T-helper 1 cell treated with Interleukin-12 subunit alpha and Interleukin-12 subunit beta and Interleukin-4 antibody, amounts not matched to agents 30 ng/mL and 1 ng/mL, for 36 hours (primary cell): ENCODE data around the gene CRELD2. TPM values are rescaled to one million over a fixed set of nuclear protein-coding genes. Genes with fewer than 3 reads are reported as not detected.

Experiments used
- intact Hi-C: fragments of 100-400 bp; cut with micrococcal nuclease; formaldehyde crosslinking; loops from one replicate; pipeline ENCODE4 v1.15.1; 2024
- total RNA-seq: library from RNA; stranded (reverse); gene quantifications from 2 replicates; pipeline ENCODE4 v1.2.3, GENCODE V29; 2022

Gene CRELD2
- total RNA-seq, 1 donor from 2014 or later: 97.2 TPM

GRCh38 chr22:49942565-49943404, 24.4 kb downstream of the CRELD2 start:
- intact Hi-C loops: no loop called here

GRCh38 chr22:49943405-49943765, 25.0 kb downstream of the CRELD2 start:
- intact Hi-C loops: no loop called here

- intact Hi-C loops: no loop called here
Measured at GRCh38 chr22:49943771-49944398, 25.5 kb downstream of the CRELD2 start.

GRCh38 chr22:49944399-49944891, 26.0 kb downstream of the CRELD2 start:
- intact Hi-C loops: no loop called here

GRCh38 chr22:49945042-49945794, 26.8 kb downstream of the CRELD2 start:
- intact Hi-C loops: loop anchor here (1.0 kb wide), 2 partner anchors 9 to 15 kb away; partner anchors contain the start of gene PIM3

- intact Hi-C loops: no loop called here
Measured at GRCh38 chr22:49946612-49947295, 28.3 kb downstream of the CRELD2 start.

- intact Hi-C loops: no loop called here
Measured at GRCh38 chr22:49947296-49947622, 28.8 kb downstream of the CRELD2 start.

- intact Hi-C loops: no loop called here
Measured at GRCh38 chr22:49948116-49948957, 29.9 kb downstream of the CRELD2 start.

GRCh38 chr22:49948958-49949913, 30.8 kb downstream of the CRELD2 start:
- intact Hi-C loops: no loop called here

GRCh38 chr22:49949914-49950292, 31.5 kb downstream of the CRELD2 start:
- intact Hi-C loops: no loop called here

- intact Hi-C loops: no loop called here
Measured at GRCh38 chr22:49950396-49950994, 32.1 kb downstream of the CRELD2 start.

GRCh38 chr22:49951000-49951677, 32.7 kb downstream of the CRELD2 start:
- intact Hi-C loops: no loop called here

- intact Hi-C loops: no loop called here
Measured at GRCh38 chr22:49951678-49951985, 33.2 kb downstream of the CRELD2 start.

GRCh38 chr22:49951986-49952896, 33.8 kb downstream of the CRELD2 start:
- intact Hi-C loops: no loop called here

GRCh38 chr22:49953027-49953679, 34.7 kb downstream of the CRELD2 start:
- intact Hi-C loops: no loop called here

- intact Hi-C loops: no loop called here
Measured at GRCh38 chr22:49953680-49954344, 35.4 kb downstream of the CRELD2 start.
